Stimulated activated CD4-positive, alpha-beta T cell treated with anti-CD3 and anti-CD28 coated beads, Interleukin-12 subunit alpha, Interleukin-12 subunit beta, amount 100 ng/mL, for 48 hours (primary cell): ENCODE measurements around the gene GLS2.
A peak's percentile ranks its signal among the peaks of the same experiment; 100 is the strongest.
"Not testable (repeated sequence)": the region's sequence is repeated elsewhere in the genome, so short reads cannot be mapped to it uniquely, and the experiment has no call there.

Experiments used
- DNase-seq, 3 donors: peaks; one replicate each; pipeline ENCODE4 v3.0.0-alpha.2; 2020; ENCODE audit warnings: low read depth in 2 of 3, low spot score in 1 of 3

GLS2 gene

GRCh38 chr12:56493409-56494105 is 5.6 kb upstream of the GLS2 start:
- not testable (repeated sequence) for DNase-seq

GRCh38 chr12:56490360-56490759 is 2.4 kb upstream of the GLS2 start:
- no peak for DNase-seq

- DNase-seq: peak in 1 of 3 donors; percentile 5
These were observed 417 bp downstream of the GLS2 start for GRCh38 chr12:56487448-56488040.

GRCh38 chr12:56486694-56487093 is 1.3 kb downstream of the GLS2 start:
- no peak for DNase-seq

- DNase-seq: no peak
These were observed 3.4 kb downstream of the GLS2 start for GRCh38 chr12:56484566-56484965.

GRCh38 chr12:56479625-56480024 is 8.3 kb downstream of the GLS2 start:
- no peak for DNase-seq

GRCh38 chr12:56477521-56478225 is 10.3 kb downstream of the GLS2 start:
- DNase-seq: no peak

- no peak for DNase-seq
These were observed 11.0 kb downstream of the GLS2 start for GRCh38 chr12:56476972-56477432.

- DNase-seq: no peak
These were observed 11.8 kb downstream of the GLS2 start for GRCh38 chr12:56476143-56476542.

GRCh38 chr12:56474389-56474788 is 13.6 kb downstream of the GLS2 start:
- DNase-seq: no peak

GRCh38 chr12:56469007-56469930 is 18.7 kb downstream of the GLS2 start:
- peak in 1 of 3 donors; percentile 10 for DNase-seq

GRCh38 chr12:56468216-56469006 is 19.6 kb downstream of the GLS2 start, which contains the start of gene SPRYD4:
TSS of gene SPRYD4 (plus strand) at chr12:56468578. CDS start at chr12:56468592, 14 bp downstream.
- peak; percentile 89 to 90 (median 89) for DNase-seq

GRCh38 chr12:56462565-56462964 is 25.4 kb downstream of the GLS2 start:
- no peak for DNase-seq

GRCh38 chr12:56461235-56462159 is 26.5 kb downstream of the GLS2 start:
- no peak for DNase-seq

GRCh38 chr12:56457817-56458216 is 30.1 kb downstream of the GLS2 start:
- no peak for DNase-seq

- DNase-seq: no peak
These were observed 33.4 kb downstream of the GLS2 start, which contains the start of gene MIP for GRCh38 chr12:56454557-56454956. TSS of gene MIP (minus strand) at chr12:56454657. CDS start at chr12:56454613, 44 bp downstream.

- DNase-seq: no peak
These were observed 36.8 kb downstream of the GLS2 start for GRCh38 chr12:56451147-56451546.

GRCh38 chr12:56450241-56450640 is 37.7 kb downstream of the GLS2 start:
- DNase-seq: no peak

GRCh38 chr12:56449622-56449984 is 38.4 kb downstream of the GLS2 start:
- no peak for DNase-seq
